HUES64 (cell line): ENCODE measurements around the gene CLDN34.

ENCODE experiments used
- H3K27ac ChIP-seq: 2 replicates; pipeline ENCODE4 v1.7.0; 2013; ENCODE audit warnings: low read depth, low read length, inconsistent platforms
- H3K27me3 ChIP-seq: 2 replicates; pipeline ENCODE4 v1.6.1; 2013; ENCODE audit warnings: mild to moderate bottlenecking, low read length; ENCODE audit not compliant: insufficient read depth
- H3K36me3 ChIP-seq: 2 replicates; pipeline ENCODE4 v1.6.1; 2013; ENCODE audit warnings: mild to moderate bottlenecking, low read length; ENCODE audit not compliant: insufficient read depth
- H3K4me1 ChIP-seq: 2 replicates; pipeline ENCODE4 v1.6.1; 2013; ENCODE audit warnings: mild to moderate bottlenecking, low read length, moderate library complexity; ENCODE audit not compliant: insufficient read depth
- H3K4me3 ChIP-seq: 2 replicates; pipeline ENCODE4 v1.5.1; 2013; ENCODE audit warnings: mild to moderate bottlenecking, low read length, moderate library complexity
- H3K9ac ChIP-seq: 2 replicates; pipeline ENCODE4 v1.6.1; 2013; ENCODE audit warnings: mild to moderate bottlenecking, low read depth, low read length
- H3K9me3 ChIP-seq: 2 replicates; pipeline ENCODE4 v1.6.1; 2013; ENCODE audit warnings: low read depth, low read length; ENCODE audit not compliant: insufficient read depth
- WGBS: fragments of 150-250, 120-280 bp; methylation state at CpG from one replicate; pipeline ENCODE4 v1.1.7; 2013; ENCODE audit warnings: missing lambda C conversion rate; 5-methylcytosine and 5-hydroxymethylcytosine counted together

CLDN34 gene

GRCh38 chrX:9942086-9942485, 25.1 kb upstream of the CLDN34 start:
- no peak overlapping the region for H3K27ac ChIP-seq
- peaks cover 26% of the 10 kb centered on the region for H3K36me3 ChIP-seq
- H3K27me3 ChIP-seq, result no peaks in the 10 kb centered on the region
- H3K4me3 ChIP-seq, result no peak overlapping the region
- WGBS, result 98% methylated on average over 6 of the region's 6 CpGs
- H3K9me3 ChIP-seq, result no peaks in the 10 kb centered on the region
- H3K4me1 ChIP-seq, result no peaks in the 10 kb centered on the region
- H3K9ac ChIP-seq, result no peak overlapping the region

- Histone ChIP-seq H3K27me3 (no peaks in the 10 kb centered on the region), H3K4me1 (no peaks in the 10 kb centered on the region), H3K36me3 (peaks cover 26% of the 10 kb centered on the region), H3K9me3 (no peaks in the 10 kb centered on the region), H3K9ac (no peak overlapping the region), H3K4me3 (no peak overlapping the region), H3K27ac (no peak overlapping the region)
- 98% methylated on average over 2 of the region's 5 CpGs for WGBS
Measured at GRCh38 chrX:9943420-9943819, 23.7 kb upstream of the CLDN34 start.

- H3K4me1 ChIP-seq, result no peaks in the 10 kb centered on the region
- H3K9ac ChIP-seq, result no peak overlapping the region
- H3K4me3 ChIP-seq, result no peak overlapping the region
- 96% methylated on average over 8 of the region's 10 CpGs for WGBS
- H3K36me3 ChIP-seq, result peaks cover 13% of the 10 kb centered on the region; the same call in 1 of the 2 replicates
- H3K27ac ChIP-seq, result no peak overlapping the region
- no peaks in the 10 kb centered on the region for H3K27me3 ChIP-seq
- no peaks in the 10 kb centered on the region for H3K9me3 ChIP-seq
Measured at GRCh38 chrX:9947131-9947794, 19.9 kb upstream of the CLDN34 start.

GRCh38 chrX:9948406-9948805, 18.8 kb upstream of the CLDN34 start:
- peaks cover 12% of the 10 kb centered on the region; the same call in 1 of the 2 replicates for H3K36me3 ChIP-seq
- H3K9ac ChIP-seq, result no peak overlapping the region
- H3K27me3 ChIP-seq, result no peaks in the 10 kb centered on the region
- H3K4me3 ChIP-seq, result no peak overlapping the region
- H3K4me1 ChIP-seq, result no peaks in the 10 kb centered on the region
- H3K27ac ChIP-seq, result no peak overlapping the region
- no peaks in the 10 kb centered on the region for H3K9me3 ChIP-seq
- 94% methylated on average over 8 of the region's 9 CpGs for WGBS

- Histone ChIP-seq H3K9ac (no peak overlapping the region), H3K27me3 (no peaks in the 10 kb centered on the region)
- WGBS, result 88% methylated on average over 1 of the region's 1 CpG
Measured at GRCh38 chrX:9952300-9952699, 14.9 kb upstream of the CLDN34 start.

GRCh38 chrX:9953396-9953795, 13.8 kb upstream of the CLDN34 start:
- H3K27me3 ChIP-seq, result no peaks in the 10 kb centered on the region
- WGBS, result 87% methylated on average over 2 of the region's 2 CpGs
- no peak overlapping the region for H3K4me3 ChIP-seq
- H3K4me1 ChIP-seq, result no peaks in the 10 kb centered on the region
- no peaks in the 10 kb centered on the region for H3K9me3 ChIP-seq
- no peak overlapping the region for H3K27ac ChIP-seq
- H3K36me3 ChIP-seq, result no peaks in the 10 kb centered on the region
- H3K9ac ChIP-seq, result no peak overlapping the region

More at GRCh38 chrX:9952300-9952699, 14.9 kb upstream of the CLDN34 start:
- H3K4me1 ChIP-seq, result no peaks in the 10 kb centered on the region
- H3K9me3 ChIP-seq, result no peaks in the 10 kb centered on the region
- peaks cover 3% of the 10 kb centered on the region; the same call in 1 of the 2 replicates for H3K36me3 ChIP-seq
- H3K4me3 ChIP-seq, result no peak overlapping the region
- H3K27ac ChIP-seq, result no peak overlapping the region

GRCh38 chrX:9955506-9955905, 11.7 kb upstream of the CLDN34 start:
- Histone ChIP-seq H3K9ac (no peak overlapping the region), H3K36me3 (no peaks in the 10 kb centered on the region), H3K9me3 (no peaks in the 10 kb centered on the region), H3K27me3 (no peaks in the 10 kb centered on the region), H3K4me1 (no peaks in the 10 kb centered on the region), H3K27ac (no peak overlapping the region), H3K4me3 (no peak overlapping the region)
- WGBS, result 96% methylated on average over 5 of the region's 6 CpGs

- Histone ChIP-seq H3K36me3 (no peaks in the 10 kb centered on the region), H3K27ac (no peak overlapping the region), H3K27me3 (no peaks in the 10 kb centered on the region), H3K9me3 (no peaks in the 10 kb centered on the region), H3K9ac (no peak overlapping the region), H3K4me1 (no peaks in the 10 kb centered on the region), H3K4me3 (no peak overlapping the region)
- WGBS, result 95% methylated on average over 7 of the region's 9 CpGs
Measured at GRCh38 chrX:9957743-9958142, 9.4 kb upstream of the CLDN34 start.

GRCh38 chrX:9958183-9958582, 9.0 kb upstream of the CLDN34 start:
- Histone ChIP-seq H3K9me3 (no peaks in the 10 kb centered on the region), H3K4me3 (no peak overlapping the region), H3K9ac (no peak overlapping the region), H3K4me1 (no peaks in the 10 kb centered on the region), H3K27ac (no peak overlapping the region), H3K36me3 (no peaks in the 10 kb centered on the region), H3K27me3 (no peaks in the 10 kb centered on the region)
- 100% methylated on average over 1 of the region's 5 CpGs for WGBS

GRCh38 chrX:9961750-9962149, 5.4 kb upstream of the CLDN34 start:
- no peak overlapping the region for H3K4me3 ChIP-seq
- WGBS, result 90% methylated on average over 5 of the region's 5 CpGs
- no peaks in the 10 kb centered on the region for H3K27me3 ChIP-seq
- H3K36me3 ChIP-seq, result no peaks in the 10 kb centered on the region
- H3K27ac ChIP-seq, result no peak overlapping the region
- no peaks in the 10 kb centered on the region for H3K9me3 ChIP-seq
- H3K9ac ChIP-seq, result no peak overlapping the region
- H3K4me1 ChIP-seq, result no peaks in the 10 kb centered on the region

GRCh38 chrX:9977635-9978034, 10.5 kb downstream of the CLDN34 start:
- Histone ChIP-seq H3K36me3 (no peaks in the 10 kb centered on the region), H3K4me3 (no peak overlapping the region), H3K27ac (no peak overlapping the region), H3K4me1 (no peaks in the 10 kb centered on the region; the same call in 1 of the 2 replicates), H3K9me3 (0 out of 2 replicates have a peak, but pooled peaks cover 3% of the 10 kb centered on the region), H3K9ac (no peak overlapping the region), H3K27me3 (no peaks in the 10 kb centered on the region)
- WGBS, result 92% methylated on average over 3 of the region's 3 CpGs

- Histone ChIP-seq H3K27ac (no peak overlapping the region), H3K9me3 (no peaks in the 10 kb centered on the region), H3K4me1 (no peaks in the 10 kb centered on the region; the same call in 1 of the 2 replicates), H3K4me3 (no peak overlapping the region), H3K9ac (no peak overlapping the region), H3K36me3 (no peaks in the 10 kb centered on the region), H3K27me3 (no peaks in the 10 kb centered on the region)
- WGBS, result 88% methylated on average over 4 of the region's 7 CpGs
Measured at GRCh38 chrX:9980401-9980800, 13.2 kb downstream of the CLDN34 start.
